Measurements from ENCODE around the gene NSUN2.

DNA sequence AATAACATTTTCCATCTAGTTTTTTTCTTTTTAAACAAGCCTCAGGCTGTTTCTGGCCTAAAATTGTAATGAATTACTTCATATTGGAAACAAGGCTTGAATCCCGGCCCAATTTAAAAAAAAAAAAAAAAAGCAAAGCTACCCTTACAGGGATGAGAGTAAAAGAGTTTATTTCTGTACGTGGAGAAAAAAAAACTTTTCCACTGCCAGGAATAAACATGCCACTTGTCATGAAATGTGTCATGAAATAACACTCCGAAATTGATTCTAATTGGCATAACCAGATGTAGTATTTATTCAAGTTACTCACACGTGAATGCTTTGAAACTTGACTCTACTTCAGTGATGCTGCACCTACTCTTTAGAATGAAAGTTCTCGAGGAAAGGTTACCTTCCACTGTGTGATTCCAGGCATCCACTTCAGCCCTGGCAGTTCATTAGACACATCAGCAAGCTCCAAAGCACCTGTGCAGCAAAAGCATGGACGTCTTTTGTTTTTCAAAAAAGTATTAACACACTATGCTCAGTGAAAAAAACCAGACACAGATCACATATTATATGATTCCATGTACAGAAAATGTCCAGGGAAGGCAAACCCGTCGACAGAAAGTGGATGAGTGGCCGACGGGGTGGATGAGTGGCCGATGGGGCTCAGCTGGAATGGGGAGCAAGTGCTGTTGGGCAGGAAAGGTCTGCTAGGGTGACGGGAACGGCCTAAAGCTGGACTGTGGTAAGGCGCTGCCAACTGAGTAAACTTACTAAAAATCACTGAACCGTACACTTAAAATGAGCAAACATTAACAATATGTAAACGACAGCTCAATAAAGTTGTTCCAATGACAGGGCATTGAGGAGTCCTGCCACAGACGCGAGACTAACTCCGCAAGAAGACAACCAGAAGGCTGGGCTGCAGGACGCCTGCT, 21.2 kb downstream of the NSUN2 start:
- no peak for TF ChIP-seq POLR2AphosphoS5 (IDR thresholded peaks at IDR 0.05)
- TF ChIP-seq CTCF (IDR thresholded peaks at IDR 0.05), result no peak

All from esophagus muscularis mucosa (tissue), 3 donors.